22Rv1 (cell line): ENCODE data around the gene LRRC55.

ENCODE experiments used
- CTCF ChIP-seq: fragments of 450-650 bp; IDR thresholded peaks from 2 replicates; pipeline ENCODE4 v1.5.1; 2017; ENCODE audit warnings: mild to moderate bottlenecking
- ZFX ChIP-seq: fragments of 450-650 bp; IDR thresholded peaks from 2 replicates; pipeline ENCODE4 v1.6.1; 2017; ENCODE audit warnings: antibody characterized with exemption, borderline replicate concordance

- TF ChIP-seq CTCF (no peak), ZFX (no peak)
Observed at GRCh38 chr11:57158180-57158579, 23.6 kb upstream of the LRRC55 start.
